22Rv1 (cell line): Measurements from ENCODE around the gene FDX2.

ENCODE experiments used
- ZFX ChIP-seq: fragments of 450-650 bp; IDR thresholded peaks from 2 replicates; pipeline ENCODE4 v1.6.1; 2017; ENCODE audit warnings: antibody characterized with exemption, borderline replicate concordance
- TF ChIP-seq, protein P1 (sequence below): fragments of 450-650 bp; IDR thresholded peaks from 2 replicates; pipeline ENCODE4 v1.5.1; 2017; ENCODE audit warnings: mild to moderate bottlenecking

DNA sequence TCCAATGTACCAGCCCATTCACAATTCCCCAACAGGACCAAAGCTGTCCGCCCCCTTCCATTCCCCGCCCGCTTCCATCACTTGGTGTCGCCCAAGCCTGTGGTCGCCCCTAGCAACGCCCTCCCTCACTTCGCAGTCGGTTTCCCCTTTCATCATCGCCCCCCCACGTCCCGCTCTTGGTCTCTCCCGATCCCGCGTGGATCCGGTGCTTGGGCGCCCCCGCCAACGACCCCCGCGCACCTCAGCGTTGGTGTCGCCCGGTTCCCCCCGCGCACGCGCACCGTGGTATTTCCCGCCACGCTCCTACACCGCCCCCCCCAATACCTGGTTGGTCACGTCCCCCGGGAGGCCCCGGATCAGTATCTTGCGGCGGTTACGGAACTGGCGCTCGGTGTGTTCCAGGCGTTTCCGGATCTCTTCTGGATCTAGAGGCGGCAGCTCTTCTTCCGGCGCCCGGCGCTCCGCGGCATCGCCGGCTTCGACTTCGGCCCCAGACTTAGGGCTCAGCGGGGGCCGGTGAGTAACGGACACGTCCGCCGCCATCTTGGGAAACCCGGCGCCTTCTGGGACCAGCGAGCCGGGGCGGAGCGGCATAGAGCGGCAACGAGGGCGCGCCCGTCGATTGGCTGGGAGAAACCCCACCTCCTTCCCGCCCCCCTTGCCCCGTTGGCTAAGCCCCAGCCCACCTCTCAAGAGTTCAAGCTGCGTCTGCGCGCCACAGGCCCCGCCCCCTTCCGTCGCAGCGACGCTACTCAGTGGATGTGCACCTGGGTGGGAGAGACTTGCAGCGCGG is 17.3 kb upstream of the FDX2 start, which contains the start of gene RAVER1:
- TF ChIP-seq, protein P1, sequence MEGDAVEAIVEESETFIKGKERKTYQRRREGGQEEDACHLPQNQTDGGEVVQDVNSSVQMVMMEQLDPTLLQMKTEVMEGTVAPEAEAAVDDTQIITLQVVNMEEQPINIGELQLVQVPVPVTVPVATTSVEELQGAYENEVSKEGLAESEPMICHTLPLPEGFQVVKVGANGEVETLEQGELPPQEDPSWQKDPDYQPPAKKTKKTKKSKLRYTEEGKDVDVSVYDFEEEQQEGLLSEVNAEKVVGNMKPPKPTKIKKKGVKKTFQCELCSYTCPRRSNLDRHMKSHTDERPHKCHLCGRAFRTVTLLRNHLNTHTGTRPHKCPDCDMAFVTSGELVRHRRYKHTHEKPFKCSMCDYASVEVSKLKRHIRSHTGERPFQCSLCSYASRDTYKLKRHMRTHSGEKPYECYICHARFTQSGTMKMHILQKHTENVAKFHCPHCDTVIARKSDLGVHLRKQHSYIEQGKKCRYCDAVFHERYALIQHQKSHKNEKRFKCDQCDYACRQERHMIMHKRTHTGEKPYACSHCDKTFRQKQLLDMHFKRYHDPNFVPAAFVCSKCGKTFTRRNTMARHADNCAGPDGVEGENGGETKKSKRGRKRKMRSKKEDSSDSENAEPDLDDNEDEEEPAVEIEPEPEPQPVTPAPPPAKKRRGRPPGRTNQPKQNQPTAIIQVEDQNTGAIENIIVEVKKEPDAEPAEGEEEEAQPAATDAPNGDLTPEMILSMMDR = no peak
- no peak for TF ChIP-seq ZFX
